Heart right ventricle (tissue), 16 donors: Measurements from ENCODE around the gene SMPD2. TPM values are rescaled to one million over a fixed set of nuclear protein-coding genes. Genes with fewer than 3 reads are reported as not detected.

Experiments used
- ATAC-seq, 8 donors: fragments of 200-7000 bp; cut with Tn5 transposase; one replicate each; pipeline ENCODE4 v1.9.1; 2020; ENCODE audit warnings: mild to moderate bottlenecking in 8 of 8, moderate library complexity in 8 of 8, moderate number of reproducible peaks in 1 of 8
- DNase-seq, 2 donors: peaks; one replicate each; pipeline ENCODE4 v3.0.0-alpha.2; 2020
- H3K27ac ChIP-seq, 10 donors: fragments of 200-600 bp; sonication (generic) in 2 of 10; one replicate each; pipeline versions ENCODE4 v1.5.0 to v1.8.0; 2020 to 2022; ENCODE audit warnings: mild to moderate bottlenecking in 3 of 10
- H3K27me3 ChIP-seq, 7 donors: fragments of 200-600 bp; one replicate each; pipeline ENCODE4 v1.8.0; 2021 to 2022; ENCODE audit warnings: mild to moderate bottlenecking in 2 of 7
- H3K36me3 ChIP-seq, 9 donors: fragments of 200-600 bp; sonication (generic) in 1 of 9; one replicate each; pipeline versions ENCODE4 v1.5.0 to v1.8.0; 2020 to 2022; ENCODE audit warnings: mild to moderate bottlenecking in 2 of 9
- H3K4me1 ChIP-seq, 9 donors: fragments of 200-600 bp; sonication (generic) in 1 of 9; one replicate each; pipeline versions ENCODE4 v1.5.0 to v1.8.0; 2020 to 2022; ENCODE audit warnings: mild to moderate bottlenecking in 4 of 9
- H3K4me3 ChIP-seq, 10 donors: fragments of 200-600 bp; sonication (generic) in 2 of 10; one replicate each; pipeline versions ENCODE4 v1.5.0 to v1.8.0; 2020 to 2022; ENCODE audit warnings: mild to moderate bottlenecking in 7 of 10, moderate library complexity in 2 of 10
- H3K9me3 ChIP-seq, 11 donors: fragments of 200-600 bp in 10 of 11; sonication (generic) in 2 of 11; one replicate each; pipeline versions ENCODE4 v1.5.0 to v1.8.0; 2013 to 2022; ENCODE audit warnings: mild to moderate bottlenecking in 2 of 11, control low read depth in 1 of 11, moderate library complexity in 1 of 11
- WGBS, 2 donors: extraction: QIAGEN DNeasy Blood & Tissue Kit; methylation state at CpG; one replicate each; pipeline ENCODE4 v1.1.7; 2013; ENCODE audit warnings: inconsistent platforms in 1 of 2; 5-methylcytosine and 5-hydroxymethylcytosine counted together
- intact Hi-C, 10 donors: fragments of 100-400 bp; cut with DNase I; formaldehyde crosslinking; loops; one replicate each; pipeline versions ENCODE4 v1.11.1 to v1.14.2; 2022
- polyA plus RNA-seq, 2 donors: library from polyadenylated mRNA; stranded (reverse); fragments of 200-250 nt; gene quantifications; one replicate each; pipeline ENCODE4 v1.2.3, GENCODE V29; 2013
- total RNA-seq, 10 donors: library from RNA; stranded (reverse); fragmentation: NEBNext Ultra II Directional in 3 of 10; extraction: Animal tissue kit (Norgen Biotek cat#: 25700) in 3 of 10; gene quantifications; one replicate each; pipeline versions ENCODE4 v1.2.1 to v1.2.4, GENCODE V29; 2021 to 2023
- TF ChIP-seq, protein P1 (sequence below), 9 donors: fragments of 200-600 bp; sonication (generic) in 2 of 9; IDR thresholded peaks; one replicate each; pipeline versions ENCODE4 v1.5.0 to v1.8.0; 2021 to 2022; ENCODE audit warnings: antibody characterized with exemption in 9 of 9, mild to moderate bottlenecking in 5 of 9, moderate library complexity in 1 of 9
- donor health status: Arrhythmogenic right ventricular cardiomyopathy.
- donor health status: ischemic (EF 13 %, LVEDD 7.1; RV severe dilation, severe dysfunction).
- donor health status: healthy with polysubstance abuse.
- donor health status: DM: no; HTN: yes; CAD: no.
- donor health status: DM: no; HTN: no; CAD: no.
- donor health status: ischemic (EF 25% LVEDD 6.9; RV normal size, moderate dysfunction).
- donor health status: ischemic (EF 25% LVEDD 5.7; RV mildly dilated, moderate dysfunction).
- donor health status: healthy.
- donor health status: DM: yes; HTN: yes; CAD: no.
- donor health status: Ischemic cardiomyopathy.
- donor health status: ischemic (EF 35%, LVEDD 5.7; RV mildly dilated, moderate dysfunction).
- donor health status: nonischemic (EF 11% LVEDD 7.7; RV severe dilation, severe dysfunction).
- donor health status: DM: yes; HTN: yes; CAD: no.
- donor health status: PGD.
- donor health status: ischemic (EF 29% LVEDD 5.4; RV normal size, mild dysfunction).
- donor health status: nonischemic (EF 23%, LVEDD 6.1; RV moderate dilation, normal function).

The SMPD2 gene
- total and polyA plus RNA-seq, 12 donors, result 2.1 to 8.9 (median 3.9) TPM

GRCh38 chr6:109486068-109486467, 45.5 kb downstream of the SMPD2 start:
- Histone ChIP-seq H3K27ac (no peak overlapping the region), H3K4me1 (peaks cover 4 to 23% (median 16%) of the 10 kb centered on the region in 9 donors), H3K36me3 (peaks cover 0 to 9% (median 0%) of the 10 kb centered on the region in 9 donors), H3K9me3 (no peaks in the 10 kb centered on the region), H3K4me3 (no peak overlapping the region), H3K27me3 (no peaks in the 10 kb centered on the region)
- TF ChIP-seq, protein P1, sequence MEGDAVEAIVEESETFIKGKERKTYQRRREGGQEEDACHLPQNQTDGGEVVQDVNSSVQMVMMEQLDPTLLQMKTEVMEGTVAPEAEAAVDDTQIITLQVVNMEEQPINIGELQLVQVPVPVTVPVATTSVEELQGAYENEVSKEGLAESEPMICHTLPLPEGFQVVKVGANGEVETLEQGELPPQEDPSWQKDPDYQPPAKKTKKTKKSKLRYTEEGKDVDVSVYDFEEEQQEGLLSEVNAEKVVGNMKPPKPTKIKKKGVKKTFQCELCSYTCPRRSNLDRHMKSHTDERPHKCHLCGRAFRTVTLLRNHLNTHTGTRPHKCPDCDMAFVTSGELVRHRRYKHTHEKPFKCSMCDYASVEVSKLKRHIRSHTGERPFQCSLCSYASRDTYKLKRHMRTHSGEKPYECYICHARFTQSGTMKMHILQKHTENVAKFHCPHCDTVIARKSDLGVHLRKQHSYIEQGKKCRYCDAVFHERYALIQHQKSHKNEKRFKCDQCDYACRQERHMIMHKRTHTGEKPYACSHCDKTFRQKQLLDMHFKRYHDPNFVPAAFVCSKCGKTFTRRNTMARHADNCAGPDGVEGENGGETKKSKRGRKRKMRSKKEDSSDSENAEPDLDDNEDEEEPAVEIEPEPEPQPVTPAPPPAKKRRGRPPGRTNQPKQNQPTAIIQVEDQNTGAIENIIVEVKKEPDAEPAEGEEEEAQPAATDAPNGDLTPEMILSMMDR (IDR thresholded peaks at IDR 0.05), result no peak
- DNase-seq (no peak), ATAC-seq (no peak)
- 91 to 92% methylated on average over 1 of the region's 1 CpG for WGBS, 2 donors
- intact Hi-C loops, result loop anchor here in 2 of 10 donors (10.0 kb wide), 2 partner anchors 101 to 1531 kb away; partner anchors contain the start of genes CD164 (in 1 of the 2) and SEC63 (in 1 of the 2)

DNA sequence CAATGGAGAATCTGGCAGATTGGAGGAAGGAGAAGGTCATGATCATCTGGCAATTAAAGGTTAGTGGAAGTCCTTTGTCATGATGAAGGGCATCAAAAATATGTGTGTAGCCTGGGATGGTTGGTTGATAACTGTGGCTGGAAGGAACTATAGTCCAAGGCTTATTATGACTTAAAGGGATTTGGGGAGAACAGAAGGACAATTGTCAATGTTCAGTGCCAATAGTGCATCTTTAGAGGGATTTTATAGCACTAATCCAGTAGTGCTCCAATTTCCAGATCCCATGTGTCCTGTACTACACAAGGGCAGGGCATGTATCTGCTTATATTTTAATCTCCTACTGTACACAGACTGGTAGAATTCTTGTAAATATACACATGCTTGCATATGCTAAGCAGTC, 47.5 kb downstream of the SMPD2 start:
- intact Hi-C loops, result loop anchor here in 2 of 10 donors (10.0 kb wide), 2 partner anchors 103 to 1533 kb away; partner anchors contain the start of genes CD164 (in 1 of the 2) and SEC63 (in 1 of the 2)
- no peak for ATAC-seq
- Histone ChIP-seq H3K36me3 (no peaks in the 10 kb centered on the region), H3K4me3 (no peak overlapping the region), H3K27ac (no peak overlapping the region), H3K4me1 (peaks cover 0 to 7% (median 0%) of the 10 kb centered on the region in 9 donors), H3K27me3 (no peaks in the 10 kb centered on the region), H3K9me3 (no peaks in the 10 kb centered on the region)
- TF ChIP-seq, protein P1 (IDR thresholded peaks at IDR 0.05), result no peak
- DNase-seq, result no peak

DNA sequence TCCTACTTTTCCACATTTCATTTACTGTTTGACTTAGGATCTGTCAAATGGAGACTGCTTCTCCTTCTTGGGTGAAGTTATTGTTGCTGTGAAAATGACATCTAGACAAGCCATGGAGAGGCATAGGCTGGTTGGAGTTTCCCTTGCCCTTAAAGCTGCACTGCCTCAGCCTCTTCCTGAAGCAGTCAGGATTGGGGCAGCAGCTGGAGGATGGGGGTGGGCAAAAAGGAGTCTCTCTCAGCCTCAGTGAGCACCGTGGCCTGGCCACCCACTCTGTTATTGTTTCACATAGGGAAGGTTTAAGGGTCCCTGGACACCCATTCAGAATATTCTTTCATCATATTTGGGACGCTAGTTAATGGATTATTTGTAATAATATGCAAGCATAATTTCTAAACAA, 50.2 kb downstream of the SMPD2 start:
- H3K4me3 ChIP-seq, result no peak overlapping the region
- H3K36me3 ChIP-seq, result no peaks in the 10 kb centered on the region
- no peaks in the 10 kb centered on the region for H3K9me3 ChIP-seq
- H3K27ac ChIP-seq, result no peak overlapping the region
- no peaks in the 10 kb centered on the region for H3K27me3 ChIP-seq
- TF ChIP-seq, protein P1 (IDR thresholded peaks at IDR 0.05), result no peak
- H3K4me1 ChIP-seq, result no peaks in the 10 kb centered on the region
- intact Hi-C loops, result no loop called here
- no peak for DNase-seq
- 67 to 72% methylated on average over 2 of the region's 2 CpGs for WGBS, 2 donors
- no peak for ATAC-seq

- 50 to 57% methylated on average over 5 of the region's 5 CpGs for WGBS, 2 donors
- intact Hi-C loops, result no loop called here
- no peak for DNase-seq
Observed at GRCh38 chr6:109491207-109491938, 50.8 kb downstream of the SMPD2 start.

More at GRCh38 chr6:109491207-109491938, 50.8 kb downstream of the SMPD2 start:
- Histone ChIP-seq H3K9me3 (no peaks in the 10 kb centered on the region), H3K36me3 (no peaks in the 10 kb centered on the region), H3K27ac (no peak overlapping the region), H3K4me3 (no peak overlapping the region), H3K4me1 (no peaks in the 10 kb centered on the region), H3K27me3 (no peaks in the 10 kb centered on the region)
- TF ChIP-seq, protein P1 (IDR thresholded peaks at IDR 0.05), result no peak
- ATAC-seq, result peak in 1 of 8 donors; percentile 34

Other genes with a start within 250 kb of the SMPD2 start
- 100 to 1,000 TPM; 106 to 180 (median 130) TPM for gene CD164, start 58.3 kb upstream of the SMPD2 start, total RNA-seq
- gene CD164, start 58.3 kb upstream of the SMPD2 start, polyA plus RNA-seq, result 100 to 1,000 TPM in 1 of 2 donors, 10 to 100 TPM in 1; 88.5 to 138 TPM
- 1 to 10 TPM; 1.4 to 5.2 (median 3.0) TPM for gene PPIL6, start 96 bp upstream of the SMPD2 start, total RNA-seq
- gene PPIL6, start 96 bp upstream of the SMPD2 start, polyA plus RNA-seq, result 1 to 10 TPM in 1 of 2 donors, under 1 TPM in 1; 0.44 to 2.0 TPM
- gene MICAL1, start 15.0 kb downstream of the SMPD2 start, total RNA-seq, result 10 to 100 TPM in 2 of 10 donors, 1 to 10 TPM in 8; 2.4 to 11.5 (median 4.9) TPM
- gene MICAL1, start 15.0 kb downstream of the SMPD2 start, polyA plus RNA-seq, result 10 to 100 TPM; 10.2 to 24.0 TPM
- 1 to 10 TPM; 2.4 to 4.0 (median 3.3) TPM for gene ZBTB24, start 42.5 kb downstream of the SMPD2 start, total RNA-seq
- gene ZBTB24, start 42.5 kb downstream of the SMPD2 start, polyA plus RNA-seq, result 1 to 10 TPM; 1.1 to 2.3 TPM